HepG2 (cell line): Measurements from ENCODE around the gene DZIP1L. TPM values are rescaled to one million over a fixed set of nuclear protein-coding genes. Genes with fewer than 3 reads are reported as not detected.

Experiments used
- ATAC-seq: fragments of 200-7000 bp; cut with Tn5 transposase; 3 replicates; pipeline ENCODE4 v1.9.1; 2020; ENCODE audit warnings: mild to moderate bottlenecking, moderate library complexity
- BruUV-seq: library from RNA; stranded (reverse); fragments of 400-500 nt; replicated peaks from 2 replicates; lab custom pipeline; 2021; lab: Mats Ljungman, UMichigan
- CTCF ChIA-PET: fragments of 300-600 bp; formaldehyde crosslinking; extraction: SDS; loops from one replicate; lab custom pipeline; 2021; ENCODE audit warnings: low total read pairs, inconsistent platforms, low intra/inter-chr PET ratio; lab: Yijun Ruan, JAX
- POLR2A ChIA-PET: fragments of 350-600 bp; sonication (Branson Sonifier 250); formaldehyde crosslinking; loops from one replicate; lab custom pipeline; 2020; ENCODE audit warnings: antibody characterized with exemption, inconsistent platforms; lab: Yijun Ruan, JAX
- DNase-seq: peaks from one replicate; pipeline ENCODE4 v3.0.0-alpha.2; 2015; ENCODE audit warnings: low spot score
- FAIRE-seq: peaks from 3 replicates; lab custom pipeline; 2011; peaks lifted over from hg19 to GRCh38; lab: Jason Lieb, UNC
- H2AFZ ChIP-seq: one replicate; pipeline ENCODE4 v1.6.1; 2011; ENCODE audit warnings: low read length, inconsistent platforms
- H3K27ac ChIP-seq: fragments of 300-600 bp; 3 replicates; pipeline ENCODE4 v1.8.0; 2011; ENCODE audit warnings: mixed run types, mild to moderate bottlenecking, mixed read lengths, low read length, inconsistent platforms; ENCODE audit not compliant: insufficient read depth; ENCODE audit errors: extremely low read length
- H3K27me3 ChIP-seq, 2 experiments: fragments of 200-600 bp in 1 of 2; 2 replicates in 1 of 2; 3 replicates in 1 of 2; pipeline versions ENCODE4 v1.6.0 to v1.8.0; 2011; ENCODE audit warnings: low read length in 2 of 2, mild to moderate bottlenecking in 2 of 2, moderate library complexity in 2 of 2, inconsistent platforms in 1 of 2; ENCODE audit not compliant: insufficient read depth in 2 of 2, control insufficient read depth in 1 of 2
- H3K36me3 ChIP-seq, 2 experiments: fragments of 200-600 bp in 1 of 2; replicated peaks in 1 of 2; 2 replicates in 1 of 2; 3 replicates in 1 of 2; pipeline versions ENCODE4 v1.5.1 to v1.8.0; 2011; ENCODE audit warnings: low read length in 2 of 2, inconsistent platforms in 1 of 2; ENCODE audit not compliant: insufficient read depth in 2 of 2, control insufficient read depth in 1 of 2
- H3K4me1 ChIP-seq: 2 replicates; pipeline ENCODE4 v1.5.1; 2012; ENCODE audit warnings: low read length, inconsistent platforms; ENCODE audit not compliant: insufficient read depth
- H3K4me2 ChIP-seq: 2 replicates; pipeline ENCODE4 v1.6.0; 2011; ENCODE audit warnings: low read depth, low read length, inconsistent platforms
- H3K4me3 ChIP-seq, 3 experiments: fragments of 200-600 bp in 1 of 3; sonication (generic), shearing (Covaris generic) in 1 of 3; replicated peaks in 1 of 3; 2 replicates each; pipeline ENCODE4 v1.5.1; 2011 to 2016; ENCODE audit warnings: low read length in 3 of 3, inconsistent platforms in 2 of 3, low read depth in 2 of 3, mild to moderate bottlenecking in 2 of 3, control low read depth in 1 of 3, mixed read lengths in 1 of 3; ENCODE audit not compliant: insufficient read depth in 1 of 3
- H3K79me2 ChIP-seq: one replicate; pipeline ENCODE4 v1.6.1; 2011; ENCODE audit warnings: low read length, inconsistent platforms; ENCODE audit not compliant: insufficient read depth
- H3K9ac ChIP-seq: 2 replicates; pipeline ENCODE4 v1.6.0; 2011; ENCODE audit warnings: mild to moderate bottlenecking, low read depth, low read length, inconsistent platforms; ENCODE audit not compliant: insufficient read depth
- H3K9me3 ChIP-seq: 2 replicates; pipeline ENCODE4 v1.5.1; 2012; ENCODE audit warnings: mild to moderate bottlenecking, low read length
- H4K20me1 ChIP-seq: 2 replicates; pipeline ENCODE4 v1.6.0; 2011; ENCODE audit warnings: inconsistent platforms, mild to moderate bottlenecking, low read length, moderate library complexity; ENCODE audit not compliant: insufficient read depth
- ATF7 ChIP-seq, 2 experiments: fragments of 450-650 bp in 1 of 2; sonication (generic) in 1 of 2; formaldehyde crosslinking in 1 of 2; IDR thresholded peaks; 2 replicates each; pipeline versions ENCODE4 v1.4.0 to v1.6.1; 2016 to 2020; ENCODE audit warnings: antibody characterized with exemption in 1 of 2, mild to moderate bottlenecking in 1 of 2, missing genetic modification reagents in 1 of 2
- FOSL2 ChIP-seq: sonication (generic); formaldehyde crosslinking; IDR thresholded peaks from 2 replicates; pipeline ENCODE4 v1.4.0; 2020; ENCODE audit warnings: missing genetic modification reagents
- GTF2F1 ChIP-seq: fragments of 150-350 bp; IDR thresholded peaks from 2 replicates; pipeline ENCODE4 v1.6.1; 2014; ENCODE audit warnings: low read length
- RFX5 ChIP-seq: IDR thresholded peaks from 2 replicates; pipeline ENCODE4 v1.6.1; 2011; ENCODE audit warnings: low read depth, low read length, improper control_type of control experiment
- ZFP36L2 ChIP-seq: sonication (generic); formaldehyde crosslinking; IDR thresholded peaks from 2 replicates; pipeline ENCODE4 v1.4.0; 2020; ENCODE audit warnings: missing genetic modification reagents
- ZNF207 ChIP-seq: fragments of 450-650 bp; IDR thresholded peaks from 2 replicates; pipeline ENCODE4 v1.6.1; 2016; ENCODE audit warnings: antibody characterized with exemption, borderline replicate concordance
- ZNF292 ChIP-seq: sonication (generic); formaldehyde crosslinking; IDR thresholded peaks from 2 replicates; pipeline ENCODE4 v1.8.1; 2022; ENCODE audit warnings: mild to moderate bottlenecking, low read depth, missing genetic modification reagents, borderline replicate concordance
- ZNF567 ChIP-seq: sonication (generic); formaldehyde crosslinking; IDR thresholded peaks from 2 replicates; pipeline ENCODE4 v1.8.1; 2023; ENCODE audit warnings: mild to moderate bottlenecking, missing genetic modification reagents, borderline replicate concordance
- ZNF589 ChIP-seq: sonication (generic); formaldehyde crosslinking; conservative IDR thresholded peaks from 2 replicates; pipeline ENCODE4 v1.8.0; 2022; ENCODE audit warnings: mild to moderate bottlenecking, moderate library complexity, missing genetic modification reagents
- WGBS: methylation state at CpG from one replicate; pipeline ENCODE4 v1.1.6; 2017; ENCODE audit warnings: low lambda C conversion rate; 5-methylcytosine and 5-hydroxymethylcytosine counted together
- in situ Hi-C: cut with HindIII; loops from 2 replicates; pipeline ENCODE4 v1.10.0; 2017; ENCODE audit warnings: low pct_unique_long_range_greater_than_20kb; ENCODE audit not compliant: extremely low pct_ligation_motif_present
- intact Hi-C: fragments of 100-400 bp; cut with micrococcal nuclease; formaldehyde crosslinking; loops from one replicate; pipeline ENCODE4 v1.10.0; 2022; ENCODE audit not compliant: unreplicated experiment
- polyA plus RNA-seq, 8 experiments: library from polyadenylated mRNA; depleted of rRNA in 3 of 8; stranded (reverse) in 7 of 8; unstranded in 1 of 8; fragments of >200 nt; fragmentation: Illumina TruSeq in 4 of 8; extraction: Trizol in 4 of 8; gene quantifications; 2 replicates each; pipeline versions ENCODE4 v1.2.1 to v1.2.3, GENCODE V29; 2011 to 2016; ENCODE audit warnings: low read depth in 4 of 8, missing spikeins in 1 of 8, mixed read lengths in 1 of 8; ENCODE audit not compliant: insufficient read depth in 1 of 8
- total RNA-seq, 5 experiments: library from RNA; depleted of rRNA; stranded (reverse); fragments of >200 nt; fragmentation: Illumina TruSeq; extraction: Trizol; gene quantifications; 2 replicates each; pipeline ENCODE4 v1.2.3, GENCODE V29; 2016; ENCODE audit warnings: low read depth in 1 of 5
- TF ChIP-seq, protein P1 (sequence below): sonication (generic); formaldehyde crosslinking; conservative IDR thresholded peaks from 2 replicates; pipeline ENCODE4 v1.4.0; 2020; ENCODE audit warnings: missing genetic modification reagents
- TF ChIP-seq, protein P2 (sequence below): sonication (generic); formaldehyde crosslinking; IDR thresholded peaks from 2 replicates; pipeline ENCODE4 v1.9.0; 2021; ENCODE audit warnings: mild to moderate bottlenecking, missing genetic modification reagents
- TF ChIP-seq, protein P3 (sequence below): sonication (generic); formaldehyde crosslinking; IDR thresholded peaks from 2 replicates; pipeline ENCODE4 v1.8.0; 2023; ENCODE audit warnings: mild to moderate bottlenecking, missing genetic modification reagents
- TF ChIP-seq, protein P4 (sequence below): sonication (generic); formaldehyde crosslinking; IDR thresholded peaks from 2 replicates; pipeline ENCODE4 v1.5.0; 2020; ENCODE audit warnings: mild to moderate bottlenecking, missing genetic modification reagents, moderate library complexity

The DZIP1L gene
- total and polyA plus RNA-seq, 2 of the 13 experiments (the other 11 are each of a cell fraction or from before 2014, with no cell fraction given) = 0.90 to 1.2 TPM

DNA sequence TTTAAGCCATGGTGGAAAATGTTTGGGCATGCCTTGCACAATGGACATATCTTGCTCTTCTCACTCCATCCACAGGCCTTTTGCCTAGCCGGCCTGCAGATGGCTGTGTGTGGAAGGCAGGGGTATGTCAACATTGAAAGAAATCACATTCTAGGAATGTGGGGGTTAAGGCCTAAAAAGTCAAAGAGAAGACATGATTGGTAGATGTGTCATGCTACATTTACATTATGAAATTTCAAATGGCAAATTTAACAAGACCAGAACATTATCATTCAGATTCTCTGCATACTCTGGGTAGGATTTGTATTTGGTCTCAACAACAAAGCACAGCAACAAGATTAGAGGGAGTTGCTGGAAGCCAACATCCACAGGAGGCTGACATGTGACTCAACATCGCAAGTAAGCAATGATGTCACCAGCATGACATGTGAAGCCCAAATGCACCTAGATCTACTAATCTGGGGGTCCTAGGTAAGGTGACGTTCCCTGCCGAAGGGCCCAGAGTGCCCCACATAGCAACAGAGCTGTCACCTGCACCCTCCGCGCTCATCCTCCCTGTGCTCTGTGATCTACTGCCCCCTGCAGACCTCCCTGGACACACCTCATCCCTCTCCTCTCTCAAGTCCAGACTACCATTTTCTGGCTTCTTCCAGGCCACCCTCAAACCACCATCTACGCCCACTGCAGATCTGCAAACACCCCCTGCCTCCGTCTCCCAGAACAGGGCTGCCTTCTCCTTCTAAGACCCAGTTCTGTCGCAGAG is 66.1 kb downstream of the DZIP1L start:
- no peak overlapping the region for H3K4me3 ChIP-seq
- DNase-seq (no peak), ATAC-seq (no peak), FAIRE-seq (no peak)
- ChIA-PET POLR2A (no interaction called here), CTCF (no interaction called here)
- H4K20me1 ChIP-seq = no peaks in the 10 kb centered on the region
- H3K79me2 ChIP-seq = no peaks in the 10 kb centered on the region
- BruUV-seq = no TSS peak
- no peak overlapping the region for H2AFZ ChIP-seq
- no peak overlapping the region for H3K27ac ChIP-seq
- no peaks in the 10 kb centered on the region for H3K9me3 ChIP-seq
- H3K4me2 ChIP-seq = no peak overlapping the region
- no peaks in the 10 kb centered on the region for H3K4me1 ChIP-seq
- intact Hi-C loops = no loop called here
- H3K27me3 ChIP-seq = no peaks in the 10 kb centered on the region
- in situ Hi-C loops = no loop called here
- 80% methylated on average over 7 of the region's 9 CpGs for WGBS
- H3K9ac ChIP-seq = no peak overlapping the region
- H3K36me3 ChIP-seq = no peaks in the 10 kb centered on the region
- TF ChIP-seq, protein P1, sequence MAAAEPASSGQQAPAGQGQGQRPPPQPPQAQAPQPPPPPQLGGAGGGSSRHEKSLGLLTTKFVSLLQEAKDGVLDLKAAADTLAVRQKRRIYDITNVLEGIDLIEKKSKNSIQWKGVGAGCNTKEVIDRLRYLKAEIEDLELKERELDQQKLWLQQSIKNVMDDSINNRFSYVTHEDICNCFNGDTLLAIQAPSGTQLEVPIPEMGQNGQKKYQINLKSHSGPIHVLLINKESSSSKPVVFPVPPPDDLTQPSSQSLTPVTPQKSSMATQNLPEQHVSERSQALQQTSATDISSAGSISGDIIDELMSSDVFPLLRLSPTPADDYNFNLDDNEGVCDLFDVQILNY = no peak
- TF ChIP-seq FOSL2 (CRISPR knock-in tag) (no peak), ZNF292 (CRISPR knock-in tag) (no peak), ATF7 (IDR thresholded peaks at IDR 0.05) (peak; percentile 12; the same call in 1 of the 2 replicates), ATF7 (CRISPR knock-in tag; IDR thresholded peaks at IDR 0.05) (no peak), ZNF567 (CRISPR knock-in tag) (no peak), ZFP36L2 (CRISPR knock-in tag) (no peak), ZNF589 (no peak), RFX5 (0 out of 2 replicates have a peak, but pooled peaks have one; percentile 22), ZNF207 (no peak), GTF2F1 (no peak)
- TF ChIP-seq, protein P2, sequence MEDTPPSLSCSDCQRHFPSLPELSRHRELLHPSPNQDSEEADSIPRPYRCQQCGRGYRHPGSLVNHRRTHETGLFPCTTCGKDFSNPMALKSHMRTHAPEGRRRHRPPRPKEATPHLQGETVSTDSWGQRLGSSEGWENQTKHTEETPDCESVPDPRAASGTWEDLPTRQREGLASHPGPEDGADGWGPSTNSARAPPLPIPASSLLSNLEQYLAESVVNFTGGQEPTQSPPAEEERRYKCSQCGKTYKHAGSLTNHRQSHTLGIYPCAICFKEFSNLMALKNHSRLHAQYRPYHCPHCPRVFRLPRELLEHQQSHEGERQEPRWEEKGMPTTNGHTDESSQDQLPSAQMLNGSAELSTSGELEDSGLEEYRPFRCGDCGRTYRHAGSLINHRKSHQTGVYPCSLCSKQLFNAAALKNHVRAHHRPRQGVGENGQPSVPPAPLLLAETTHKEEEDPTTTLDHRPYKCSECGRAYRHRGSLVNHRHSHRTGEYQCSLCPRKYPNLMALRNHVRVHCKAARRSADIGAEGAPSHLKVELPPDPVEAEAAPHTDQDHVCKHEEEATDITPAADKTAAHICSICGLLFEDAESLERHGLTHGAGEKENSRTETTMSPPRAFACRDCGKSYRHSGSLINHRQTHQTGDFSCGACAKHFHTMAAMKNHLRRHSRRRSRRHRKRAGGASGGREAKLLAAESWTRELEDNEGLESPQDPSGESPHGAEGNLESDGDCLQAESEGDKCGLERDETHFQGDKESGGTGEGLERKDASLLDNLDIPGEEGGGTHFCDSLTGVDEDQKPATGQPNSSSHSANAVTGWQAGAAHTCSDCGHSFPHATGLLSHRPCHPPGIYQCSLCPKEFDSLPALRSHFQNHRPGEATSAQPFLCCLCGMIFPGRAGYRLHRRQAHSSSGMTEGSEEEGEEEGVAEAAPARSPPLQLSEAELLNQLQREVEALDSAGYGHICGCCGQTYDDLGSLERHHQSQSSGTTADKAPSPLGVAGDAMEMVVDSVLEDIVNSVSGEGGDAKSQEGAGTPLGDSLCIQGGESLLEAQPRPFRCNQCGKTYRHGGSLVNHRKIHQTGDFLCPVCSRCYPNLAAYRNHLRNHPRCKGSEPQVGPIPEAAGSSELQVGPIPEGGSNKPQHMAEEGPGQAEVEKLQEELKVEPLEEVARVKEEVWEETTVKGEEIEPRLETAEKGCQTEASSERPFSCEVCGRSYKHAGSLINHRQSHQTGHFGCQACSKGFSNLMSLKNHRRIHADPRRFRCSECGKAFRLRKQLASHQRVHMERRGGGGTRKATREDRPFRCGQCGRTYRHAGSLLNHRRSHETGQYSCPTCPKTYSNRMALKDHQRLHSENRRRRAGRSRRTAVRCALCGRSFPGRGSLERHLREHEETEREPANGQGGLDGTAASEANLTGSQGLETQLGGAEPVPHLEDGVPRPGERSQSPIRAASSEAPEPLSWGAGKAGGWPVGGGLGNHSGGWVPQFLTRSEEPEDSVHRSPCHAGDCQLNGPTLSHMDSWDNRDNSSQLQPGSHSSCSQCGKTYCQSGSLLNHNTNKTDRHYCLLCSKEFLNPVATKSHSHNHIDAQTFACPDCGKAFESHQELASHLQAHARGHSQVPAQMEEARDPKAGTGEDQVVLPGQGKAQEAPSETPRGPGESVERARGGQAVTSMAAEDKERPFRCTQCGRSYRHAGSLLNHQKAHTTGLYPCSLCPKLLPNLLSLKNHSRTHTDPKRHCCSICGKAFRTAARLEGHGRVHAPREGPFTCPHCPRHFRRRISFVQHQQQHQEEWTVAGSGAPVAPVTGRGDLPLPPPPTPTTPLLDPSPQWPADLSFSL (CRISPR knock-in tag) = no peak
- TF ChIP-seq, protein P3, sequence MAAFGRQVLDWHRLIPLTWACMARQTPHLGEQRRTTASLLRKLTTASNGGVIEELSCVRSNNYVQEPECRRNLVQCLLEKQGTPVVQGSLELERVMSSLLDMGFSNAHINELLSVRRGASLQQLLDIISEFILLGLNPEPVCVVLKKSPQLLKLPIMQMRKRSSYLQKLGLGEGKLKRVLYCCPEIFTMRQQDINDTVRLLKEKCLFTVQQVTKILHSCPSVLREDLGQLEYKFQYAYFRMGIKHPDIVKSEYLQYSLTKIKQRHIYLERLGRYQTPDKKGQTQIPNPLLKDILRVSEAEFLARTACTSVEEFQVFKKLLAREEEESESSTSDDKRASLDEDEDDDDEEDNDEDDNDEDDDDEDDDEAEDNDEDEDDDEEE = no peak
- TF ChIP-seq, protein P4, sequence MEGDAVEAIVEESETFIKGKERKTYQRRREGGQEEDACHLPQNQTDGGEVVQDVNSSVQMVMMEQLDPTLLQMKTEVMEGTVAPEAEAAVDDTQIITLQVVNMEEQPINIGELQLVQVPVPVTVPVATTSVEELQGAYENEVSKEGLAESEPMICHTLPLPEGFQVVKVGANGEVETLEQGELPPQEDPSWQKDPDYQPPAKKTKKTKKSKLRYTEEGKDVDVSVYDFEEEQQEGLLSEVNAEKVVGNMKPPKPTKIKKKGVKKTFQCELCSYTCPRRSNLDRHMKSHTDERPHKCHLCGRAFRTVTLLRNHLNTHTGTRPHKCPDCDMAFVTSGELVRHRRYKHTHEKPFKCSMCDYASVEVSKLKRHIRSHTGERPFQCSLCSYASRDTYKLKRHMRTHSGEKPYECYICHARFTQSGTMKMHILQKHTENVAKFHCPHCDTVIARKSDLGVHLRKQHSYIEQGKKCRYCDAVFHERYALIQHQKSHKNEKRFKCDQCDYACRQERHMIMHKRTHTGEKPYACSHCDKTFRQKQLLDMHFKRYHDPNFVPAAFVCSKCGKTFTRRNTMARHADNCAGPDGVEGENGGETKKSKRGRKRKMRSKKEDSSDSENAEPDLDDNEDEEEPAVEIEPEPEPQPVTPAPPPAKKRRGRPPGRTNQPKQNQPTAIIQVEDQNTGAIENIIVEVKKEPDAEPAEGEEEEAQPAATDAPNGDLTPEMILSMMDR (CRISPR knock-in tag) = peak; percentile 14; the same call in 1 of the 2 replicates
